GM12878 (cell line): ENCODE data around the gene GNPDA2. TPM values are rescaled to one million over a fixed set of nuclear protein-coding genes. Genes with fewer than 3 reads are reported as not detected.
A peak's percentile ranks its signal among the peaks of the same experiment; 100 is the strongest.

ENCODE experiments used
- ATF3 ChIP-seq: IDR thresholded peaks from 2 replicates; pipeline ENCODE4 v1.6.1; 2011; ENCODE audit warnings: low read depth, mild to moderate bottlenecking, low read length, moderate library complexity, borderline replicate concordance; ENCODE audit errors: extremely low read depth
- NFIC ChIP-seq: IDR thresholded peaks from 2 replicates; pipeline ENCODE4 v1.6.1; 2012; ENCODE audit warnings: low read depth, mild to moderate bottlenecking, inconsistent platforms, low read length, moderate library complexity
- RBBP5 ChIP-seq: fragments of 200-600 bp; sonication (generic); conservative IDR thresholded peaks from 2 replicates; pipeline ENCODE4 v1.6.1; 2016
- SPI1 ChIP-seq: IDR thresholded peaks from 2 replicates; pipeline ENCODE4 v1.6.1; 2011; ENCODE audit warnings: low read depth, mild to moderate bottlenecking, low read length, moderate library complexity, borderline replicate concordance; ENCODE audit not compliant: insufficient read depth
- USF1 ChIP-seq: IDR thresholded peaks from 2 replicates; pipeline ENCODE4 v1.6.1; 2011; ENCODE audit warnings: borderline replicate concordance, low read depth, mild to moderate bottlenecking, moderate library complexity, mixed read lengths, low read length; ENCODE audit not compliant: insufficient read depth; ENCODE audit errors: extremely low read length
- ZBTB33 ChIP-seq: fragments of 450-650 bp; IDR thresholded peaks from 2 replicates; pipeline ENCODE4 v1.6.1; 2017; ENCODE audit warnings: mild to moderate bottlenecking
- ZBTB40 ChIP-seq: fragments of 450-650 bp; IDR thresholded peaks from 2 replicates; pipeline ENCODE4 v1.6.1; 2016; ENCODE audit warnings: mild to moderate bottlenecking, moderate library complexity, borderline replicate concordance
- polyA plus RNA-seq, 11 experiments: library from polyadenylated mRNA; depleted of rRNA in 4 of 11; unstranded in 6 of 11; stranded (reverse) in 5 of 11; fragments of >200 nt; fragmentation: Nextera tagmentation in 4 of 11; fragmentation: Illumina TruSeq in 1 of 11; extraction: Ambion mirVana in 4 of 11; extraction: Trizol in 1 of 11; gene quantifications; 1 replicate in 1 of 11; 2 replicates in 10 of 11; pipeline versions ENCODE4 v1.2.1 to v1.2.3, GENCODE V29; 2011 to 2016; ENCODE audit warnings: inconsistent platforms in 2 of 11, missing spikeins in 2 of 11, low read depth in 1 of 11
- total RNA-seq, 4 experiments: library from RNA; depleted of rRNA in 3 of 4; stranded (reverse); fragments of >200 nt in 3 of 4; fragmentation: Illumina TruSeq in 1 of 4; extraction: Trizol in 1 of 4; gene quantifications; 2 replicates each; pipeline versions ENCODE4 v1.2.1 to v1.2.3, GENCODE V29; 2013 to 2021
- TF ChIP-seq, protein P1 (sequence below): fragments of 450-650 bp; IDR thresholded peaks from 2 replicates; pipeline ENCODE4 v1.6.1; 2017; ENCODE audit warnings: mild to moderate bottlenecking, moderate library complexity
- TF ChIP-seq, protein P2 (sequence below): fragments of 450-650 bp; IDR thresholded peaks from 2 replicates; pipeline ENCODE4 v1.6.1; 2017; ENCODE audit warnings: mild to moderate bottlenecking, moderate library complexity

The GNPDA2 gene
- total and polyA plus RNA-seq, 10 of the 15 experiments (the other 5 are each of a cell fraction or from before 2014, with no cell fraction given) = 16.7 to 45.8 (median 23.8) TPM

DNA sequence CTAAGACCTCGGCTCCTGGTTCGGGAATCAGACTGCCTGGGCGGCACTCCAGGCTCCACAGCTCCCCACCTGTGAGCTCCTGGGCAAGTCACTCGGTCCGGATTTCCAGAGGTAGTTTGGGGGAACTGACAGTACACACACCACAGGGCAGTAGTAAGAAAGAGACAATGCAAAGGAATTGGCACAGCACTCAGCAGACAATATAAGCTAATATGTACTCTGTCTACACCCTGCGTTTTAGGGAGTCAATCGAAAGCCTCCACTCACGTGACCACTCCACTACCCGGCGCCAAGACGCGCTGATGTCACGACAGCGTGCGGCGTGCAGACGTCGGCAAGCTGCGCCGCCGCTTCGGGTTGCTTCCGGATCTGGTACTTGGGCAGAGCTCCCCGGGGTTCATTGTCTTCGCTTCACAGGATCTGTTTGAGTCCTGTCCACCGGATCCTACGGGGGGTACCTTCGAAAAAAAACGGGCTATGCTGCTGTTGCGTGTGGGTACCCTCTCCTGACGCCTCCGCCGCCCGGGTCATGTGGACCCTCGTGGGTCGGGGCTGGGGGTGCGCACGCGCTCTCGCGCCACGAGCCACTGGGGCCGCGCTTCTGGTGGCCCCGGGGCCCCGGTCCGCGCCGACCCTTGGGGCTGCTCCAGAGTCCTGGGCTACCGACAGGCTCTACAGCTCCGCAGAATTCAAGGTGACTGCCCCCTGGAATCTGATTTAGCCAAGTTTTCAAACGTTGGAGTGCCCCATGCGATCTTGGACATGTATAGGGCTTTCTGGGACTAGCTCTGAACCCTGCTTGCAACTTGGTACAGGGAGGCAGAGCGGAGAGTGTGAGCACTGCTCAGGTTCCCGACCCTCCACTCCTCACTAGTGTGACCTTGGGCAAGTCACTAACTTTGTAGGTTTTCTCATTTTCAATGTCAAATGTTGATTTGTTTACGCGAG lies 48.0 kb downstream of the GNPDA2 start, which contains the start of gene GUF1 (continued):
- TF ChIP-seq USF1 (peak; percentile 88), RBBP5 (0 out of 2 replicates have a peak, but pooled peaks have one; percentile 75), ZBTB33 (no peak), SPI1 (no peak), ZBTB40 (peak; percentile 34; the same call in 1 of the 2 replicates), ATF3 (peak; percentile 45; the same call in 1 of the 2 replicates), NFIC (no peak)
- TF ChIP-seq, protein P1, sequence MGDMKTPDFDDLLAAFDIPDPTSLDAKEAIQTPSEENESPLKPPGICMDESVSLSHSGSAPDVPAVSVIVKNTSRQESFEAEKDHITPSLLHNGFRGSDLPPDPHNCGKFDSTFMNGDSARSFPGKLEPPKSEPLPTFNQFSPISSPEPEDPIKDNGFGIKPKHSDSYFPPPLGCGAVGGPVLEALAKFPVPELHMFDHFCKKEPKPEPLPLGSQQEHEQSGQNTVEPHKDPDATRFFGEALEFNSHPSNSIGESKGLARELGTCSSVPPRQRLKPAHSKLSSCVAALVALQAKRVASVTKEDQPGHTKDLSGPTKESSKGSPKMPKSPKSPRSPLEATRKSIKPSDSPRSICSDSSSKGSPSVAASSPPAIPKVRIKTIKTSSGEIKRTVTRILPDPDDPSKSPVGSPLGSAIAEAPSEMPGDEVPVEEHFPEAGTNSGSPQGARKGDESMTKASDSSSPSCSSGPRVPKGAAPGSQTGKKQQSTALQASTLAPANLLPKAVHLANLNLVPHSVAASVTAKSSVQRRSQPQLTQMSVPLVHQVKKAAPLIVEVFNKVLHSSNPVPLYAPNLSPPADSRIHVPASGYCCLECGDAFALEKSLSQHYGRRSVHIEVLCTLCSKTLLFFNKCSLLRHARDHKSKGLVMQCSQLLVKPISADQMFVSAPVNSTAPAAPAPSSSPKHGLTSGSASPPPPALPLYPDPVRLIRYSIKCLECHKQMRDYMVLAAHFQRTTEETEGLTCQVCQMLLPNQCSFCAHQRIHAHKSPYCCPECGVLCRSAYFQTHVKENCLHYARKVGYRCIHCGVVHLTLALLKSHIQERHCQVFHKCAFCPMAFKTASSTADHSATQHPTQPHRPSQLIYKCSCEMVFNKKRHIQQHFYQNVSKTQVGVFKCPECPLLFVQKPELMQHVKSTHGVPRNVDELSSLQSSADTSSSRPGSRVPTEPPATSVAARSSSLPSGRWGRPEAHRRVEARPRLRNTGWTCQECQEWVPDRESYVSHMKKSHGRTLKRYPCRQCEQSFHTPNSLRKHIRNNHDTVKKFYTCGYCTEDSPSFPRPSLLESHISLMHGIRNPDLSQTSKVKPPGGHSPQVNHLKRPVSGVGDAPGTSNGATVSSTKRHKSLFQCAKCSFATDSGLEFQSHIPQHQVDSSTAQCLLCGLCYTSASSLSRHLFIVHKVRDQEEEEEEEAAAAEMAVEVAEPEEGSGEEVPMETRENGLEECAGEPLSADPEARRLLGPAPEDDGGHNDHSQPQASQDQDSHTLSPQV = no peak
- TF ChIP-seq, protein P2, sequence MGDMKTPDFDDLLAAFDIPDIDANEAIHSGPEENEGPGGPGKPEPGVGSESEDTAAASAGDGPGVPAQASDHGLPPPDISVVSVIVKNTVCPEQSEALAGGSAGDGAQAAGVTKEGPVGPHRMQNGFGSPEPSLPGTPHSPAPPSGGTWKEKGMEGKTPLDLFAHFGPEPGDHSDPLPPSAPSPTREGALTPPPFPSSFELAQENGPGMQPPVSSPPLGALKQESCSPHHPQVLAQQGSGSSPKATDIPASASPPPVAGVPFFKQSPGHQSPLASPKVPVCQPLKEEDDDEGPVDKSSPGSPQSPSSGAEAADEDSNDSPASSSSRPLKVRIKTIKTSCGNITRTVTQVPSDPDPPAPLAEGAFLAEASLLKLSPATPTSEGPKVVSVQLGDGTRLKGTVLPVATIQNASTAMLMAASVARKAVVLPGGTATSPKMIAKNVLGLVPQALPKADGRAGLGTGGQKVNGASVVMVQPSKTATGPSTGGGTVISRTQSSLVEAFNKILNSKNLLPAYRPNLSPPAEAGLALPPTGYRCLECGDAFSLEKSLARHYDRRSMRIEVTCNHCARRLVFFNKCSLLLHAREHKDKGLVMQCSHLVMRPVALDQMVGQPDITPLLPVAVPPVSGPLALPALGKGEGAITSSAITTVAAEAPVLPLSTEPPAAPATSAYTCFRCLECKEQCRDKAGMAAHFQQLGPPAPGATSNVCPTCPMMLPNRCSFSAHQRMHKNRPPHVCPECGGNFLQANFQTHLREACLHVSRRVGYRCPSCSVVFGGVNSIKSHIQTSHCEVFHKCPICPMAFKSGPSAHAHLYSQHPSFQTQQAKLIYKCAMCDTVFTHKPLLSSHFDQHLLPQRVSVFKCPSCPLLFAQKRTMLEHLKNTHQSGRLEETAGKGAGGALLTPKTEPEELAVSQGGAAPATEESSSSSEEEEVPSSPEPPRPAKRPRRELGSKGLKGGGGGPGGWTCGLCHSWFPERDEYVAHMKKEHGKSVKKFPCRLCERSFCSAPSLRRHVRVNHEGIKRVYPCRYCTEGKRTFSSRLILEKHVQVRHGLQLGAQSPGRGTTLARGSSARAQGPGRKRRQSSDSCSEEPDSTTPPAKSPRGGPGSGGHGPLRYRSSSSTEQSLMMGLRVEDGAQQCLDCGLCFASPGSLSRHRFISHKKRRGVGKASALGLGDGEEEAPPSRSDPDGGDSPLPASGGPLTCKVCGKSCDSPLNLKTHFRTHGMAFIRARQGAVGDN = peak; percentile 92
